Heart left ventricle (tissue), 13 donors: ENCODE data around the gene TNFSF18.

Source experiments
- POLR2A ChIP-seq, 2 donors: fragments of 450-650 bp; IDR thresholded peaks; one replicate each; pipeline ENCODE4 v1.6.1; 2017; ENCODE audit warnings: antibody characterized with exemption in 2 of 2, mild to moderate bottlenecking in 2 of 2, moderate library complexity in 2 of 2
- TF ChIP-seq, protein P1 (sequence below), 12 donors: fragments of 200-600 bp; sonication (generic) in 4 of 12; IDR thresholded peaks; one replicate each; pipeline versions ENCODE4 v1.5.0 to v1.8.0; 2018 to 2022; ENCODE audit warnings: antibody characterized with exemption in 12 of 12, mild to moderate bottlenecking in 5 of 12
- donor health status: ischemic (EF 13 %, LVEDD 7.1; RV severe dilation, severe dysfunction).
- donor health status: DM: no; HTN: yes; CAD: no.
- donor health status: DM: no; HTN: no; CAD: no.
- donor health status: ischemic (EF 25% LVEDD 6.9; RV normal size, moderate dysfunction).
- donor health status: ischemic (EF 25% LVEDD 5.7; RV mildly dilated, moderate dysfunction).
- donor health status: ischemic (EF 35%, LVEDD 5.7; RV mildly dilated, moderate dysfunction).
- donor health status: nonischemic (EF 11% LVEDD 7.7; RV severe dilation, severe dysfunction).
- donor health status: DM: yes; HTN: yes; CAD: no.
- donor health status: PGD.
- donor health status: ischemic (EF 29% LVEDD 5.4; RV normal size, mild dysfunction).
- donor health status: nonischemic (EF 23%, LVEDD 6.1; RV moderate dilation, normal function).

- TF ChIP-seq, protein P1, sequence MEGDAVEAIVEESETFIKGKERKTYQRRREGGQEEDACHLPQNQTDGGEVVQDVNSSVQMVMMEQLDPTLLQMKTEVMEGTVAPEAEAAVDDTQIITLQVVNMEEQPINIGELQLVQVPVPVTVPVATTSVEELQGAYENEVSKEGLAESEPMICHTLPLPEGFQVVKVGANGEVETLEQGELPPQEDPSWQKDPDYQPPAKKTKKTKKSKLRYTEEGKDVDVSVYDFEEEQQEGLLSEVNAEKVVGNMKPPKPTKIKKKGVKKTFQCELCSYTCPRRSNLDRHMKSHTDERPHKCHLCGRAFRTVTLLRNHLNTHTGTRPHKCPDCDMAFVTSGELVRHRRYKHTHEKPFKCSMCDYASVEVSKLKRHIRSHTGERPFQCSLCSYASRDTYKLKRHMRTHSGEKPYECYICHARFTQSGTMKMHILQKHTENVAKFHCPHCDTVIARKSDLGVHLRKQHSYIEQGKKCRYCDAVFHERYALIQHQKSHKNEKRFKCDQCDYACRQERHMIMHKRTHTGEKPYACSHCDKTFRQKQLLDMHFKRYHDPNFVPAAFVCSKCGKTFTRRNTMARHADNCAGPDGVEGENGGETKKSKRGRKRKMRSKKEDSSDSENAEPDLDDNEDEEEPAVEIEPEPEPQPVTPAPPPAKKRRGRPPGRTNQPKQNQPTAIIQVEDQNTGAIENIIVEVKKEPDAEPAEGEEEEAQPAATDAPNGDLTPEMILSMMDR (IDR thresholded peaks at IDR 0.05): no peak
- no peak for TF ChIP-seq POLR2A (IDR thresholded peaks at IDR 0.05)
Observed at GRCh38 chr1:173095632-173096031, 44.9 kb upstream of the TNFSF18 start.
